Stimulated activated CD8-positive, alpha-beta memory T cell treated with anti-CD3 and anti-CD28 coated beads, Interleukin-7, amount 100 ng/mL, for 24 hours (primary cell): ENCODE data around the gene SETD3.

ENCODE experiments used
- DNase-seq: peaks from one replicate; pipeline ENCODE4 v3.0.0-alpha.2; 2020; ENCODE audit warnings: low read depth

Gene SETD3

DNA sequence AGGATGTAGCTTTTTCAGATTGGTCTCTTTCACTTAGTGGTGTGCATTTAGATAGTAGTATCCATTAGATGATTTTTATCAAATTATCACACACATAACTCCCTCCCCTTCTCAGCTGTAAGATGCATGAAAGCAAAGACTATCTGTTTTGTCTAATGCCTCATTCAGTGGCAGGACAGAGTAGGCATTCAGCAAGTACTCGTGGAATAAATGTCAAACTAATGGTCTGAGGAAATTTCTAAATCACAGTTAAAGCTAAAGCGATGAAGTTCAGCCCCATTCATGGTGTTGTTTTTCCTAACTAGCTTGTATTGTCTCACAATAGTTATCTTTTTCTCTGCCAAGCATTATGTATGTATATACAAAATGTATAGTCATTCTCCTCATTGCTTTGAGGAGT is 16.7 kb upstream of the SETD3 start:
- DNase-seq = no peak

DNA sequence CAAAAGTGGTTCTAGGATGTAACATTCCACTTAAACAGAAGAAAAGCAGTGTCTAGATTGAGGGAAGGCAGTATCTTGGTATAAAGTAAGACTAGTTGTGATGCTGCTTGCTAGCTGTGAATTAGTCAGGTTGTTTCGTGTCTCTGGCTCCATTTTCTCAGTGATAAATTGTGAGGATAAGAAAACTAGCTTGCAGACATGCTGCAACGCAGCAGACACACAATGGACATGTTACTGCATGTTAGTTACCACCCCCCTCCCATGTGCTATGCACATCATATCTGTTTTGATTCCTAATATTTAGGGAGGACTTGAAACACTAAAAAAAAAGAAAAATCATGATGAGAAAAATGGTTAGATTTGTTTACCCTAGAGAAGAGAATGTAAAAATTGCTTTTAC is 3.4 kb upstream of the SETD3 start:
- DNase-seq = no peak

DNA sequence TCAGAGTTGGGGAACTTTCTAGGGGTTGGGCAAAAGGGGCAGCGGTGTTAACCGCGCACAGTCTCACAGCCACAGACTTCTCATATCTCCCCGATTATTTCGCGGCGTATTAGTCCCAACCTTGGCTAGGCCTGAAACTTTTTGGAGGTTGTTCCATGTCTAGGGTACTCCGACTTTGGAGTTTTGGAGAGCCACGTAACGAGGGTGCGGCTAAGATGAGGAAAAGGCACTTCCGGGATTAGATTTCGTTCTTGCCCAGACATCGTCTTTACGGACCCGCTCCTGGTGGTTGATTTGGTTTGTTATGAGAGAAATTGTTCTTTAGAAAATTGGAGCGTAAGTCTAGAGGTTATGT is 1.1 kb upstream of the SETD3 start:
- DNase-seq = peak; percentile 4

DNA sequence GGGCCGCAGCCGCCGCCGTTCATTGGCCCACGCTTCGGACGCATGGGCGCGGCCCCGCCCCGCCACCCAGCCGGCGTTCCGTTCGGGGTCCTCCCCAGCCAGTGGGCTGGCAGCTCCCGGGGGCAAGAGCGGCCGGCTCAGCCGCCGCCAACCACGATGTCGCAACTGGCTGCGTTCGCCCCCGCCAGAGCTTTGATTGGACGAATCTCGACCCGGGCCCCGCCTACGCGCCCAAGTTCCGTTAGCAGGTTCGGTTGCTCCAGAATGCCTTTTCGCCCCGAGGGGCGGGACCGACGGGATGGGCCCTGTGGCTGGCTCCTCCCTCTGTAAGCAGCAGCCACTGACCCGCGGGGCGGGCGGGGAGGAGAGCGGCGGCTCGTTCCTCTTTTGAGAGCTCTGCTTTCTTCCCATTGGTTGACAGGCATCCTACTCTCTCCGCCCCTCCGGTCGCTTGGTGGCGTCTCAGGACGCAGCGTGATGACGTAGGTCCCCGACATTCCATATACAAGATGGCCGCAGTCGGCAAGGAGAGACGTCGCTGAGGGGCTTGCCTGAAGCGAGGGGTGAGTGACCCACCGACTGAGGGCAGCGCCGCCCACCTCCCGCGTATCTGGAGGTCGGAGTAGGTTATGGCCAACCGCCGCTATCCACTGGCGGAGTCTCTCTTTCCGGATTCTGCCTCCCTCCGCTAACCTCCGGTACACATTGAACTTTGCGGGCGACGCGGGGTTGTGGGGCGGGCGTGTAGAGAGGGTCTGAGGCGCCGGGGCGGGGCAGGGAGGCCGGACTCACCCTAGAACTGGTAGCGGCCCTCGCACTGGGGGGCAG is 472 bp upstream of the SETD3 start, which contains the start of gene CCNK:
Gene CCNK (plus strand): TSS at position 493 of the 828 bp plus-strand sequence. CDS start 11,269 bp downstream, outside the sequence.
- DNase-seq = peak; percentile 100

DNA sequence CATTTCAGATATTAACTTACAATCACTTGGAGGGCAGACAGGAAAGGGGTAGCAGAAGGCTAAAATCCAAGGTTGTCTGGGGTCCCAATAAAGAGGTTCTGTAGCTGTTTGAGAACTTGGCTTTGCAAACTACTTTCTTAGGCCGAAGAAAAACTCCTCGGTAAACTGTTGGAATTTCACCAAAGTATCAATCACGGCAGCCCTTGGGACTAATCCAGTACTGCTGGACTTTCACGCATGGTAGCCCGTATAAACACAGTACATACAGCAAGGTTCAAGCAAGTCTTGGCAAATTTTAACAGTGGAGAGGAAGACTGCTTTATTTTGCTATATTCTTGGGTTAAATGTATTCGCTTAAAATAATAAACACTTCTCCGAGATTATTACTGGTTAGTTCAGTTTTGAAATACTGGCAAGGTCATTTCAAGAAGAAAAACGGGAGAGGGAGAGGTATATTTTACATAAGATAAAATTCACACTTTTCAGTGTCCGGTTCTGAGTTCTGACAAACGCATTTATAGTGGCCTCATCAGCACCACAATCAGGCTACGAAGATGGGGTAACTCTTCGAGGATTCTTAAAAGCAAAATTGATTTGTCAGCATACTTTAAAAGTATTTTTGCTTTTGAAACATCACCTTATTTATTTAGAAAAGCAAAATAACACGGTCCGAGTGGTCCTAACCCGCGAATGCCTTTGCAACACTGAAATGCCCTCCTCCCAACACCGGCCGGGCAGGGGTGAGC is 1.3 kb downstream of the SETD3 start:
- DNase-seq = no peak

DNA sequence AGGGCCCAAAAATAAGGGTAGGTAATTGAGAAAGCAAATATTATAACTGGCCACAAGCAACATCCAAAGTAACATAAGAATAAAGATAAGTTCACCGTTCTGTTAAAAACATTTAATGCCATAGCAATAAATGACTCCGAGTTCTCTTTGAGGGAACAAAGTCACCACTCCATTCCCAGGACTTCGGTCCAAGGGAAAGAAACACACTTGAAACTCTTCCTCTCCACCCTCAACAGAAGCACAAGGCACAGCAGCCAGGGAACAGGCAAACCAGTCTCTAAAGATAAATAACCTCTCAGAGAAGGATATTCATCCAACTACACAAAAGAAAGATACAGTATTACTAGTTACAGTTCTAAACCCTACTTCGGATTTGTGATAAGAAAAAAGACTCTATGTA is 2.5 kb downstream of the SETD3 start:
- DNase-seq = no peak

DNA sequence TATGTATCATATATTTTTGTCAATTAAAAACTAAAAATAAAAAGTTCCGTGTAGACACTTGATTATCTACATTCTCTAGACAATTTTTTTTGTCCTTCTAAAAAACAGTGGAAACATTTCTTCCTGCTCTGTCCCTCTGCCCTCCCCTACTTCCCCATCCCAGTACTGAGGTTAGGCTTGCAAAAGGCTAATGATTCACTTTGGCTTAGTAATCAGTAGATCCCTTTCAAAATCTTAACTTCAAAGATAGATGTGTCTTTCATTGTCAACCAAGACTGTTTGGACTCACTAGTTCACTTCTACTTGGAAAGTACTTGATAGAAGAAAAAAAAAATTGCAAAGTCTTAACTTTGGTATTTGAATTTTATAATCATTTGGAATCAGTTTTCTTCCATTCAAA is 3.8 kb downstream of the SETD3 start:
- DNase-seq = no peak

DNA sequence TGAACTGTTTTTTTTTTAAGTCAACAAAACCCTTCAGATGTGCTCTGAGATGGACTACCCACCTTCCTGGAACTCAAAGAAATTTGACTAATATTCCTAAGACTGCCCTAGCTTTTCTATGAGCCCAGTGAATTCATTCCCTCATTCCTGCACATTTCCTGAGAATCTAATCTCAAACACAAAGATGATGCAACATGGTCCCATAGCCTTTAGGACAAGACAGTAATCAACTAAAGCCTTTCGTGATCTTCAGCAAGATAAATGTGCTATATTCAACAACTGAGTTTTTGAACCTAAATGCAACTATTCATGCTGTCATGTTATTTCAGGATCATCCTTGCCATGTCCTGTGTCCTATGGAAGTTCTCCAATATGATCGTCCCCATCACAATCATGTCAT is 5.0 kb downstream of the SETD3 start:
- no peak for DNase-seq

DNA sequence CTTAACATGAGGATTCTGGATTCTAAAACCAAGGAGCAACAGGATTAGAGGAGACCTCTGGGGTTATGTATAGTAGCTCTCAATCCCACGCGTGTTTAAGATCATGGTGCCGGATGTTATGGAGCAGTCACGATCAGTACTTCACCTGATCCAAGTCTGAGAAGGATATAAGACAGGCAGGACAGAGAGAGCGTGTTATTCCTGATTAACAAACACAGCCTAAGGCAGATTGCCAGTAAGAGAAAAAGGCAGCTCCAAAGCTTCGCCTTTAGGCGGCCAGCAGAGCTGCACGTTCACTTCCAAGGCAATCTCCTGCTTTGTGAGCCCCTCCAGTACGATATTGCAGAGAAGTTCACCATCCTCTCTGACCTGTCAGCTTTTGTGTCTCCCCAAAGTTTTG is 5.5 kb downstream of the SETD3 start:
- DNase-seq = no peak

DNA sequence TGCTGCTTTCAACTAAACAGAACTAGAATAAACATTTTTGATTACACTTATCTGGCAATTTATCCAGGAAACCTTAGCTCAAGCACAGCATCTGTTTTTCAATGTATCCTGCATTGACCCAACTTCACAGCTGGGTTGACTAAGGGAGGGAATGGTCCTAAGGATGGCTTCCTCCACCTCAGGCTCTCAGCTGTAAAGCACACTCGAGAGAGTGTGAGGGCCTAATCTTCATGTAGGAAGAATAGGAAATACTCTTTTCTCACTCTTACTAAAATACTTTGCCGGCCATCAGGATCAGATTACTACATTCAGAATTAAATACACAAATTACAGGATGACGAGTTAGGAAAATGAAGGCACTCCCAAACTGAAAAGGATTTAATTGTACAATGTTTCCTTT is 7.2 kb downstream of the SETD3 start:
- no peak for DNase-seq

DNA sequence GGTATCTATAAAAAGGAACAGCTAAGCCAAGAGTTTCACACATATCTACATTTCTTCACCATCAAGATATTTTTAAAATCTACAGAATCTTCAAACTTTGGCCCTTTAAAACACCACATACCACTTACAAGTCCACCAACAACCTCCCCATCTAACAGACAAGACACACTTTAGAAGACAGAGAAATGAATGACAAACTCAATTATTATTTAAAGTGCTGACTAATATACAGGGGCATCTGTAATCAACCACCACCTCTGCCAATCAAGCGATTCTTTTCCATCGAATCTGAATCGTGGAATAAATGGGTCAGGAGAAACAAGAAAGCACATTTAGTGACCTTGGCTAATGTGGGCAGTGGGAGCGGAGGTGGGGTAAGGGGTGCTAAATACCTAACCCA is 7.7 kb downstream of the SETD3 start:
- no peak for DNase-seq

DNA sequence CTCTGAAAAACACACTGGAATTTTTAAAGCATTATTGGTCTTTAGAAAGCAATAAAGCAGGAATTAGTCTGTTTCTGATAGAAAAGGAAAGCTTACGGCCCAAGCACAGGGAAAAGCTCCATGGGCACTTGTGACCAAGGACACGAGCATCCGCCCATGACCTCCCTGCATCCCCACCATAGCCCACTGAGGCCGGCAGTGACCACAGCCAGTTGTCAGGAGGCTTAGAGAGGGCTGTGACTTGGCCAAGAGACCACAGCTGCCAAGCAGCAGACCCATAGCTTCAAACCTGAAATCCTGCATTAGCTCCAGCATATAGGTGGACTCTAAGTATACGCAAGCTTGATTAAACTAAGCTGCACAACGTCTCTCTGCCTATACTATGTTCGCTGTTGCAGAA is 8.9 kb downstream of the SETD3 start:
- DNase-seq = no peak

DNA sequence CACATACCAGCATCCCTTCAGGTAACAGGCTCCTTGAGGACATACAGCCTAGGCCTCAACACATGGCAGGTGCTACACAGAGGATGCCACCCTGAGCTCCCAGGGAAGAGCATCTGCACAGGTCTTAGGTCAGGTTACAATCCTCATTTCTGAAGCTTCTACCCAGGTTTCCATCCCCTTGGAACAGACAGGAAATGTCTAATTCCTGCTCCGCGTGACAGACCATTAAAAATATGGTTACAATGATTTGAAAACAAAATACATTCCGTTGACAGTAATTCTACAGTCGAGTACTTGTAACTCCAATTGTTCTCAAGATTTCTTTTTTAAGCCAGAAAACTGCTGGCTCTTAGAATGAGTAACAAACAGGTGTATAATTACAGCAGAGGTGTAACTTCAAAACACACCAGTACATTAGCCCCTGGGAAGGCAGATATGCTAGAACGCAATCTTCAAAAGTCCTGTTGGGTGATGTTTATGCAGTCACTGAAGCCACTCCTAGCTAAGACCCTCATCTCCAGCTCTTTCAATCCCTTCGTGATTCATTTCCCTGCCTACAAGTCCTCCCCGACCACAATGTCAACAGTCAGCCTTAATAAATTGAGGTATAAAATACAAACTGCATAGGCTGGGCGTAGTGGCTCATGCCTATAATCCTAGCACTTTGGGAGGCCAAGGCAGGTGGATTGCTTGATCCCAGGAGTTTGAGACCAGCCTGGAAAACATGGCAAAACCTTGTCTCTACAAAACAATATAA is 11.6 kb downstream of the SETD3 start:
- DNase-seq = no peak

DNA sequence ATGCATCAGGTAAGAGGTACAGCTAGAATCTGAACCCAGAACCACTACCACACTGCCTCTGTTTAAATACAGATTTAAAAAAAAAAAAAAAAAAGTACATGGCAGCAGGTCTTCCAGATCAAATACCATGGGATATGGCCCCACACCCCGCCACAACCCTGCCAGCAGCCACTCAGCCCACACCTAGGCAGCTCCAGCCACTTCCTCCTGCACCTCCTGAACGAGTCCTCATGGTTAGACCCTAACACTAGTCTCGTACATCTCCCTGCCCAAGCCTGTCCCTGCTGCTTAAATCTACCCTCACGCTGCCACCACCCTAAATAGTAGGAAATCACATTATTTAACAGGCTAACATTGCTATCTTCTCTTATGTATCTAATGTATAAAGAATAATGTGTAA is 12.6 kb downstream of the SETD3 start:
- DNase-seq = no peak

DNA sequence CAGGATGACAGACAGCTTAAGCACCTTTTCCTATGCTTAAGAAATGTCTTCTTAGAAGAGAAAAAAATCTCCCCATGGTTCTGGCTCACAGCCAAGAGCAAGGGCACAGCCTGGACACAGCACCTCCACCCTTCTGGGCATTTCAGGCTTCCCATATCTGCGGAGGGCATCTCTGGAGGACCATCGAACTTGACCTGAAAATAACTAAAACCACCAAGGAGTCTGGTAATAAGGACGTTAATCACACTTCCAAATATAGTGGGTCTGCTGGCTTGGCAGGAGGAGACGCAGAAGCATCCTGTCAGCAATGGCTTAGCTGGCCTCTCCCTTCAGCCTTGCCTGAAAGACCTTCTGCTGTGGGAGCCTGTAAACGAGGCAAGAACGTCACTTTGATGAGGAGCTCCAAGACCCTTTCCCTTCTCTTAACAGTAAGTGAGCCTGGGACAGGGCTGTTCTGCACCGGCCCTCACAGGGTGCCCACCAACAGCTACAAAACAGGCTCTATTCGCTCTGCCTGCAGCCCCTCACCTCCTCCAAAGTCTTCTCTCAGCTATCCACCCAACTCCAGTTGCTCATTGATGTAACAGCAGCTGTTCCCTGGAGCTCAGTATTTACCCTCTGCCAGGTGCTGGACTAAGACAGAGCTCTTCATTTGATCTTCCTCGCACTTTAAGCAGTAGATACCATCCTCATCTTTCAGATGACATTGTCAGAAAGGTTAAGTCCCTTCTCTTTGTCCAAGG is 13.2 kb downstream of the SETD3 start:
- no peak for DNase-seq

DNA sequence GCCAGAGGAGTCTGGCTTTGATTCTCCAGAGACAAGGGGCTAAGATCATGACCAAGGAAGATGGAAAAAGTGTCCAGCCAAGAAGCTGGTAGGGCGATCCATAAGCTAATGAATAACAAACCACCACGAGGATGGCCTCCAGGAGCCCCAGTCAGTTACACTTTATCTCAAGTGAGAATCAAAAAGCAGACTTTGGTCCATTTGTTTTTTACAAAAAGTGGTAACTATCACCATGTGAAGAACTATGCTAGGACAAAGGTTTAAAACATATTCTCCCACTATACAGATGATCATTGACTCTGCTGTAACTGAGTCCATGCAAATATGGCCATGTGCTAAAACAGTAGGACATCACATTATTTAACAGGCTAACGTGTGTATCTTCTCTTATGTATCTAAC is 13.9 kb downstream of the SETD3 start:
- DNase-seq = no peak

DNA sequence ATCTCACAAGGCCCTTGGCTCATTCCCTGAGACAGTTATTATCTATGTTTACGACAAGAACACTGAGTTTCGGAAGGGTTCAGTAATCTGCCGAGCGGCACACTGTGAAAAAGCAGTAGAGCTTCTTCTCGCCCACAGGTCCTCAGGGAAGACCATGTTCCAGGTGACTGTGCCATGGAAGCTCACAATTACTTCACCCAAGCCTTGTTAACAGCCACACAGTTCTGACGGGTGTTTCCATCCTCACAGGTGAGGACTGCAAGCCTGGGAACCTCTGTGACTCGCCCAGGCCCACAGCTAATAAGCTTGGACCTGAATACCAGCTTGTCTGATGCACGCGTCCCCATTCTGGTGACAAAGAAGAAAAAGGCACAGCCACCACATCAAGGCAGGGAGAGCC is 15.4 kb downstream of the SETD3 start:
- no peak for DNase-seq

DNA sequence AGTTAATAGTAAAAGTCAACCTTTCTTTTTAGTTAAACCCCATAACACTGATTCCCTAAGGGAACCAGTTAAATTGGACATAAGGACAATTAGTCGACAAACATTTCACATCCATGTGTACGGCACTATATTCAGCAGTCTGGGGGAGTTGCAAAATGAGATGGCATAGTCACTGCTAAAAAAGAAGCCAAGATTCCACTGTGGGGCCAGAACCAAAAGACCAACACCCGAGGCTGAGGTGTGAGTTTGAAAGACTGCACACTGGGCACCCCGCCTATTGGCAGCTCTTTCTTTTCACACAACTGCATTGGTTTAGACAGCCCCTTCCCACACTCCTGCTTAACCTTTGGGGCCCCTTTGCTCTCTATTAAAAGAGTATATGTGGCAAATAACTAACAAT is 16.7 kb downstream of the SETD3 start:
- no peak for DNase-seq

DNA sequence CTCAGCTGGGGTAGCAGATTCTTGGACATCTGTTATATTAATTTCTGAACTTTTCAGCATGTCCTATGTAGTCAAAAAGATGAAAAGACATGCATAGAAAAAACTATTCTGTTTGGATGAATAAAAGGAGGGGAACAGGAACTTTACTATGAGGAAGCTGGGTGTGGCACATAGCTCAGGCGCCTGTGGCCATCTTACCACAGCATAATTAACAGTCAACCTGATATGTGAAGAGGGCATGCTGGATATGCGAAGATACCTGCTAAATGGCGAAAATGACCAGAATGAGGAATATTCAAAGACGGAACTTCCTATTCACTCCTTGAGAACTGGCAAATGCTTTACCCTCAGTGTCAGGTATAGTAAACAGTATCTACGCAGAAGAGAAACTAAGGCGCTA is 18.4 kb downstream of the SETD3 start:
- DNase-seq = no peak

DNA sequence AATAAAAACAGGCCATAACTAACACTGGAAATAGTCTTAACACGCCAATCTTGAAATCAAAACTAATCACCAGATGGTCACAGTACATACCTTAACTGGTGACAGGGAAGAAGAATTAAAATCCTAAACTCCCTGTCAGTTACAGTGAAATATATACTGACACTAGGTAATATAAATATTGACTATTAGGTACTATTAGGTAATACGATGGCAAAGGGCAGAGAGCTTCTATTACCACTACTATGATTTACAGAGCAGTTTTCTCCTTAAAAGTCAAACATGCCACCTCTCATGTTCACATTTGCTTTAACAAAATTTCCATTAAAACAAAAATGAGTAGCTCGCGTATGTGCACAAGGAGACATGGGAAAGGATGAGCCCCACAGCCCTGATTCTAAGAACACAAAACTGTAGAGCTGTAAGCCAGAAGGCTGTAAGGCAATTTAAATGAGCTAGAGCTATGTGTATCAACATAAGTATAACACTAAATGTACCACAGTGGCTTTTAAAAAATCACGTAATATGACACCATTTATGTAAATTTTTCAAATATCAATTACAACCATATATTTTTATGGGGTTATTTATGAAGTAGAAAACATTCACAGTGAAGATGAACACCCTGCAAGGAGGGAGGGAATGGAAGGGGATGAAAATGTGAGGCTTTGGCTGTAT is 19.1 kb downstream of the SETD3 start:
- DNase-seq = no peak

DNA sequence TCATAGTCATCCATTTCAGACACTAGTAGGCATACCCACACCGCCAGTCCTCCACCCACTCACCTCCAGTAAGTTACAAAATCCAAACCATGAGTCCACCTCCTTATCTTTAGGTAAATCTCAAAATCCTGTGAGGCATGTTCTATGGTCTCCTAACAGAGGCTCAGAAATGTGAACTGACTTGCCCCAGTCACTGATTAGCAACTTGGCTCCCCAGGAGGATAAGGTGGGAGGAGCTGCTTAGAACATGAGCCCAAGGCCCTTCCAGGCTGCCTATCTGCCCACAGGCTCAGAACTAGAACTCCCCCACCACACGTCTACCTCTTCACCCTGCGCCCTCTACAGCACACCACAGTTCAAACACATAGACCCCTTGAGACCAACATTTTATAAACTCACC is 19.9 kb downstream of the SETD3 start:
- DNase-seq = no peak
